Measurements from ENCODE around the gene F7. TPM values are rescaled to one million over a fixed set of nuclear protein-coding genes. Genes with fewer than 3 reads are reported as not detected.

The F7 gene
- polyA plus RNA-seq, 2 of the 4 experiments (the other 2 are of a cell fraction) = 0.26 to 0.65 TPM

GRCh38 chr13:113090415-113090770, 15.2 kb upstream of the F7 start (continued):
- no peak for TF ChIP-seq HES2 (IDR thresholded peaks at IDR 0.05)
- no peak for TF ChIP-seq SREBF2 (IDR thresholded peaks at IDR 0.05)
- TF ChIP-seq MYC (IDR thresholded peaks at IDR 0.05; ENCODE audit: borderline replicate concordance, low read length) = no peak

- no peak overlapping the region for H3K27ac ChIP-seq
- ATAC-seq (no peak), FAIRE-seq (no peak), DNase-seq (ENCODE audit: low read depth in 1 of 2, low spot score in 1 of 2) (no peak)
- 83% methylated on average over 20 of the region's 24 CpGs for WGBS (ENCODE audit: missing lambda C conversion rate)
- POLR2A ChIA-PET = no interaction called here
- CTCF ChIA-PET = interaction anchor here (1.3 kb wide), 1 partner anchor 9 kb away, joined by 4 read pairs; no protein-coding TSS in a partner anchor
- TF ChIP-seq HEYL (CRISPR knock-in tag; IDR thresholded peaks at IDR 0.05) = no peak
- H3K4me2 ChIP-seq = no peak overlapping the region
- H3K4me1 ChIP-seq = no peaks in the 10 kb centered on the region
- H3K9me3 ChIP-seq = no peaks in the 10 kb centered on the region
- no peak overlapping the region for H3K4me3 ChIP-seq
Observed at GRCh38 chr13:113090806-113091205, 14.8 kb upstream of the F7 start.

- ChIA-PET CTCF (interaction anchor here (1.3 kb wide), 1 partner anchor 8 kb away, joined by 4 read pairs; no protein-coding TSS in a partner anchor), POLR2A (no interaction called here)
- TF ChIP-seq RNF2 (IDR thresholded peaks at IDR 0.05; ENCODE audit: borderline replicate concordance, low read depth) = no peak
- Histone ChIP-seq H3K4me2 (no peak overlapping the region), H3K27ac (no peak overlapping the region), H3K4me1 (no peaks in the 10 kb centered on the region), H3K4me3 (no peak overlapping the region), H3K9me3 (no peaks in the 10 kb centered on the region)
- no peak for ATAC-seq
- FAIRE-seq = no peak
- DNase-seq (ENCODE audit: low read depth in 1 of 2, low spot score in 1 of 2) = no peak
- WGBS (ENCODE audit: missing lambda C conversion rate) = 70% methylated on average over 13 of the region's 30 CpGs
Observed at GRCh38 chr13:113091211-113091771, 14.3 kb upstream of the F7 start.

GRCh38 chr13:113091891-113092775, 13.5 kb upstream of the F7 start:
- DNase-seq (ENCODE audit: low read depth in 1 of 2, low spot score in 1 of 2) (no peak), ATAC-seq (no peak), FAIRE-seq (no peak)
- TF ChIP-seq CTCF (IDR thresholded peaks at IDR 0.05) (no peak), NPAS2 (CRISPR knock-in tag; IDR thresholded peaks at IDR 0.05; ENCODE audit: borderline replicate concordance) (no peak), MAX (IDR thresholded peaks at IDR 0.05) (no peak), HMGXB4 (CRISPR knock-in tag; IDR thresholded peaks at IDR 0.05; ENCODE audit: borderline replicate concordance) (no peak), JUNB (IDR thresholded peaks at IDR 0.05) (no peak), ZSCAN20 (CRISPR knock-in tag; IDR thresholded peaks at IDR 0.05) (no peak)
- Histone ChIP-seq H3K4me2 (no peak overlapping the region), H3K4me1 (no peaks in the 10 kb centered on the region), H3K9me3 (no peaks in the 10 kb centered on the region), H3K4me3 (no peak overlapping the region), H3K27ac (no peak overlapping the region)
- ChIA-PET POLR2A (no interaction called here), CTCF (no interaction called here)
- 68% methylated on average over 15 of the region's 33 CpGs for WGBS (ENCODE audit: missing lambda C conversion rate)

Measured in A549 (cell line).